Psoas muscle (tissue), 8 donors: ENCODE data around the gene KRTDAP. TPM values are rescaled to one million over a fixed set of nuclear protein-coding genes. Genes with fewer than 3 reads are reported as not detected.
"Not testable (repeated sequence)": the region's sequence is repeated elsewhere in the genome, so short reads cannot be mapped to it uniquely, and the experiment has no call there.

Source experiments
- ATAC-seq, 4 donors: fragments of 200-7000 bp; cut with Tn5 transposase; one replicate each; pipeline ENCODE4 v1.9.1; 2020; ENCODE audit warnings: moderate library complexity in 3 of 4, mild to moderate bottlenecking in 2 of 4
- DNase-seq, 2 donors: peaks; one replicate each; pipeline ENCODE4 v3.0.0-alpha.2; 2020
- H3K27ac ChIP-seq: fragments of 200-600 bp; one replicate; pipeline ENCODE4 v1.8.0; 2022
- H3K27me3 ChIP-seq, 3 donors: fragments of 200-600 bp in 1 of 3; one replicate each; pipeline versions ENCODE4 v1.6.1 to v1.8.0; 2013 to 2022; ENCODE audit warnings: low read length in 2 of 3, mild to moderate bottlenecking in 2 of 3, moderate library complexity in 1 of 3; ENCODE audit not compliant: insufficient read depth in 3 of 3
- H3K36me3 ChIP-seq, 2 donors: fragments of 200-600 bp in 1 of 2; one replicate each; pipeline versions ENCODE4 v1.6.1 to v1.8.0; 2013 to 2022; ENCODE audit warnings: low read depth in 1 of 2, mild to moderate bottlenecking in 1 of 2, moderate library complexity in 1 of 2; ENCODE audit not compliant: insufficient read depth in 1 of 2
- H3K4me1 ChIP-seq: fragments of 200-600 bp; one replicate; pipeline ENCODE4 v1.8.0; 2022
- H3K4me3 ChIP-seq: fragments of 200-600 bp; one replicate; pipeline ENCODE4 v1.8.0; 2022; ENCODE audit warnings: mild to moderate bottlenecking
- H3K9me3 ChIP-seq: fragments of 200-600 bp; one replicate; pipeline ENCODE4 v1.8.0; 2022
- CTCF ChIP-seq: fragments of 200-600 bp; IDR thresholded peaks from one replicate; pipeline ENCODE4 v1.8.0; 2022; ENCODE audit warnings: antibody characterized with exemption
- WGBS, 3 donors: extraction: QIAGEN DNeasy Blood & Tissue Kit; methylation state at CpG; one replicate each; pipeline versions ENCODE4 v1.1.6 to v1.1.7; 2013; 5-methylcytosine and 5-hydroxymethylcytosine counted together
- intact Hi-C, 2 donors: fragments of 100-400 bp; cut with DNase I; formaldehyde crosslinking; loops; one replicate each; pipeline versions ENCODE4 v1.11.0 to v1.14.2; 2022
- polyA plus RNA-seq, 3 donors: library from polyadenylated mRNA; stranded (reverse); fragments of 200-250 nt; gene quantifications; one replicate each; pipeline ENCODE4 v1.2.3, GENCODE V29; 2013
- total RNA-seq, 4 donors: library from RNA; stranded (reverse); fragmentation: NEBNext Ultra II Directional in 2 of 4; extraction: Animal tissue kit (Norgen Biotek cat#: 25700) in 2 of 4; gene quantifications; one replicate each; pipeline versions ENCODE4 v1.2.1 to v1.2.4, GENCODE V29; 2021 to 2023
- donor health status: healthy with polysubstance abuse.
- donor health status: DM: no; HTN: no; CAD: no; lungs with moderate emphysema.
- donor health status: Bipolar disorder and iron deficiency.
- donor health status: healthy.
- donor health status: DM: yes; HTN: yes; CAD: no.
- donor health status: DM: no; HTN: no; CAD: no.
- donor health status: DM: no; HTN: no; CAD: no.
- donor health status: DM: yes; HTN: yes; CAD: no.

KRTDAP gene
- total and polyA plus RNA-seq, 7 donors = not detected

- Histone ChIP-seq H3K9me3 (no peaks in the 10 kb centered on the region), H3K27me3 (no peaks in the 10 kb centered on the region), H3K27ac (no peak overlapping the region), H3K4me1 (no peaks in the 10 kb centered on the region), H3K36me3 (no peaks in the 10 kb centered on the region), H3K4me3 (no peak overlapping the region)
- ATAC-seq (no peak), DNase-seq (no peak)
- TF ChIP-seq CTCF = no peak
- intact Hi-C loops = no loop called here
- 43 to 45% (median 44%) methylated on average over 4 of the region's 4 CpGs for WGBS, 3 donors
Measured at GRCh38 chr19:35476149-35476548, 14.1 kb downstream of the KRTDAP start.

GRCh38 chr19:35474594-35474993 lies 15.7 kb downstream of the KRTDAP start:
- H3K36me3 ChIP-seq, H3K27ac ChIP-seq, H3K27me3 ChIP-seq, ATAC-seq, H3K4me1 ChIP-seq, intact Hi-C loops, H3K4me3 ChIP-seq, DNase-seq, H3K9me3 ChIP-seq: not testable (repeated sequence)
- WGBS, 3 donors = 86 to 91% (median 89%) methylated on average over 6 to 7 of the region's 7 CpGs

- 89 to 95% (median 91%) methylated on average over 14 of the region's 14 CpGs for WGBS, 3 donors
- ATAC-seq = no peak
Measured at GRCh38 chr19:35474104-35474503, 16.2 kb downstream of the KRTDAP start.

GRCh38 chr19:35471946-35472345 lies 18.3 kb downstream of the KRTDAP start:
- 78 to 88% (median 82%) methylated on average over 8 of the region's 8 CpGs for WGBS, 3 donors
- intact Hi-C loops = no loop called here
- no peak overlapping the region for H3K27ac ChIP-seq

More at GRCh38 chr19:35474104-35474503, 16.2 kb downstream of the KRTDAP start:
- no peaks in the 10 kb centered on the region for H3K9me3 ChIP-seq
- DNase-seq = no peak
- no peaks in the 10 kb centered on the region for H3K36me3 ChIP-seq
- no peak for TF ChIP-seq CTCF
- H3K27me3 ChIP-seq = no peaks in the 10 kb centered on the region
- intact Hi-C loops = no loop called here
- H3K4me3 ChIP-seq = no peak overlapping the region
- H3K27ac ChIP-seq = no peak overlapping the region
- H3K4me1 ChIP-seq = no peaks in the 10 kb centered on the region

GRCh38 chr19:35471075-35471474 lies 19.2 kb downstream of the KRTDAP start:
- H3K9me3 ChIP-seq, H3K27me3 ChIP-seq, H3K4me1 ChIP-seq, intact Hi-C loops, DNase-seq, ATAC-seq, H3K36me3 ChIP-seq, H3K4me3 ChIP-seq, H3K27ac ChIP-seq: not testable (repeated sequence)
- WGBS, 3 donors = 91 to 97% (median 93%) methylated on average over 4 of the region's 4 CpGs

More at GRCh38 chr19:35471946-35472345, 18.3 kb downstream of the KRTDAP start:
- no peak overlapping the region for H3K4me3 ChIP-seq
- no peaks in the 10 kb centered on the region for H3K9me3 ChIP-seq
- H3K36me3 ChIP-seq = no peaks in the 10 kb centered on the region
- H3K4me1 ChIP-seq = no peaks in the 10 kb centered on the region
- no peak for ATAC-seq
- TF ChIP-seq CTCF = no peak
- no peak for DNase-seq
- peaks cover 0 to 6% (median 0%) of the 10 kb centered on the region in 3 donors for H3K27me3 ChIP-seq

GRCh38 chr19:35470128-35470527 lies 20.1 kb downstream of the KRTDAP start:
- Histone ChIP-seq H3K36me3 (no peaks in the 10 kb centered on the region), H3K27me3 (peaks cover 0 to 6% (median 0%) of the 10 kb centered on the region in 3 donors), H3K4me3 (no peak overlapping the region), H3K4me1 (no peaks in the 10 kb centered on the region), H3K9me3 (no peaks in the 10 kb centered on the region), H3K27ac (no peak overlapping the region)
- WGBS, 3 donors = 85 to 90% (median 89%) methylated on average over 7 of the region's 7 CpGs
- intact Hi-C loops = no loop called here
- DNase-seq (no peak), ATAC-seq (no peak)
- no peak for TF ChIP-seq CTCF
